ENCODE measurements around the gene TDRD15.
"Not testable (repeated sequence)": the region's sequence is repeated elsewhere in the genome, so short reads cannot be mapped to it uniquely, and the experiment has no call there.

Gene TDRD15

DNA sequence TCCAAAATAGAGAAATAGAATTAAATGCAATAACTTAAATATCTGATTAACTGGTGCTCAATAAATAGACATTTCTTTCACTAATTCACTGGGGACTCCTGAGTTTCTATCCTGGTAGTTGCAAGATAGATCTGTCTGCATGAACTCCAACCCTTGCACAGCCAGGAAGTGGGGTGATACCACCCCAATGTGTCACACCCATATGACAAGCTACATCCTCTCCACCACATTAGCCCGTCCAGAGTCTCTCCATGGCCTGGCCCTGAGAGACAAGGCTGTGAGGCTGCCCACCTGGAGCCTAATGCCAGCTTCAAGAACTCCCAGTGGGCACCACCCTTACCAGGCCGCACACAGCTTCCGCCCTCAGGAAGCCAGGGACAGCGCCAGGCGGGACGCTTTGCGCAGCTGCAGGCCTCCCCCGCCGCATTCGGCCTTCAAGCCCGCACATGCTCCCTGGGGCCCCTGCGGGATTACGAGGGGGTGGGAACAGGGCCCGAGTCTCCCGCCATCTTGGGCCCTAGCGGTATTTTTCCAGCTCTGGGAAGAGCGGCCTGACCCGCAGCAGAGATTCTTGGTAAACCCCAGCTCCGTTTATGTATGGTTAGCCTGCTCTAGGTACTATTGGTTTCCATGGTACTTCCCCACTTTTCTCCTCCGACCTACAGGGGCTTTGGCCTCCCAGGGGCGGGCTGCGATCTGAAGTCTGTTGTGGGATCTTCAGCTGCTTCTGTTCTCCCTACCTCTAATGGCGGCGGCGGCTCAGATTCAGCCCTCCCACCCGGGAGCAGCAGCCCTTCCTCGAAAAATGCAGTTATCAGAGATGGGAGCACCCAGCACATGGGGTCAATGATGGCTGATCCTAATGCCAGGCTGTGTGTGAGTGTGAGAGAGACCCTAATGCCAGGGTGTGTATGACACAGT lies at the start of gene TDRD15:
TSS of gene TDRD15 (plus strand) at position 496 of the 921 bp plus-strand sequence. CDS start 13,500 bp downstream, outside the sequence.
- DNase-seq: no peak

DNA sequence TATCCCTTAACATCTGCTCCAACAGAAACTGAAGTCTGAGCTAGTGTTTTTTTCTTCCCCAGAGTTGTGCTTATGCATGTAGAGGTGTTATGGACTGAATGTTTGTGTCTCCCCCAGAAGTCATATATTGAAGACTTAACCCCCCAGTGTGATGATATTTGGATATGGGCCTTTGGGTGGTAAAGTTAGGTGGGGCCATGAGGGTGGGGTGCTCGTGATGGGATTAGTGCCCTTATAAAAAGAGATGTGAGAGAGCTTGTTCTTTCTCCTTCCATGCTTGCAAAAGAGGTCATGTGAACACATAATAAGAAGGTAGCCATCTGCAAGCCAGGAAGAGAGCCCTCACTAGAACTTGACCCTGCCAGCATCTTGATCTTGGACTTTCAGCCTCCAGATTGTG lies 45.5 kb upstream of the TDRD15 start:
- no peak for DNase-seq

DNA sequence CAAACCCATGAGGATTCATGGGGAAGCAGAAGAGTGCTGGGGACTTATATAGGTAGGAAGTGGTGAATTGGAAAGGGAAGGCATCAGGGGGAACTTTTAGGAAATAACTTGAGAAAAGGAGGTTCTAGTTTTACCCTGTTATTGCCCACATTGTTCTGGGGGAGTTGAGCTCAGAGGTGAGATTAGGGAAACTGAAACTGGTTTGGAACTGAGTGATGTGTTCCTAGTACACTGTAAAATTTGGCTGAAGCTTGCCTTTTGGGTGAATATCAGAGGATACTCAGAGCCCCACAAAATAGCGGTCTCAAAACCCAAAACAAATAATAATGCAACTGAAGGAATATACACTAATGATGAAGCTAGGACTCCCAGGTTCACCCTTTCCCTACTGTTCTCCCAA lies 40.3 kb upstream of the TDRD15 start:
- DNase-seq: no peak

DNA sequence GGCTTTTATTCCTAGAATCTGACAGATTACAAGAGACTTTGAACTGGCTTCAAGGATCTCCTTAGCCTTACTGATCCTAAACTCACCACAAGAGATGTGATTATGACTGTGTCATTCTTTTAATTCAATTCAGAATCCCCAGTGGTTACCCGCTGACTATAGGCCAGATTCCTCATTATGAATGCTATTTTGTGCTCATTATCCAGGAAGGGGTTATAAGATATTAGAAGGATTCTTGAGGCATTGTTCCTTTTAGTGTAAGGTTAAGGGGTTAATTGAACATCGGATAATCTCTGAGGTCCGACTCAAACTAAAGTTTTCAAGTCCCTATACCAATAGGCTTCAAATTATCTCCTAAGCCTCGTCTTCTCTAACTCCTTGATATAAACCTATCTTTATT lies 39.4 kb upstream of the TDRD15 start:
- DNase-seq: no peak

DNA sequence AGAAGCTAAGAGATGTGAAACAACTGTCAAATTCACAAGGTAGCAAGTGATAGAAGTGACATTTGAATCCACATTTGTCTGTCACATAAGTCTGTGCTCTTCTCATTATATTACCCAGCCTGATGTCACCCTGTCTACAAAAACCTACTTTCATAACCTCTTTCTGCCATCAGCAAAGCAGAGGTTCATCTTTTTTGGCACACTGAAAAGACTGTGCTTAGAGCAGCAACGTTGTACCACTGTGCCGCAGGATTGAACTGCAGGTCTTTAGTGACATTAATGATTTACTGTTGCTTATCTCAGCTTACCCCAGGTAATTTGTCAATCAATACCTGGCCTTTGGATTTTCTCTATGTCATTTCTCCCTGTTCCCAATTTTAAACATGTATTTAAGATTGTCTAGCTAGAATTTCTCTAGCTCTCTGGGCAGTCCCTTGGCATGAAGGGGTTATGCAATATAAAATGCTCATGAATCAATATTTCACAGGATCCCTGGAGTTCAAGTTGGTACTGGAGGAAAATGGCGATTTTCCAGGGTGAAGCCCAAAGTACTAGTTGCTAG lies 31.4 kb upstream of the TDRD15 start:
- no peak for DNase-seq

DNA sequence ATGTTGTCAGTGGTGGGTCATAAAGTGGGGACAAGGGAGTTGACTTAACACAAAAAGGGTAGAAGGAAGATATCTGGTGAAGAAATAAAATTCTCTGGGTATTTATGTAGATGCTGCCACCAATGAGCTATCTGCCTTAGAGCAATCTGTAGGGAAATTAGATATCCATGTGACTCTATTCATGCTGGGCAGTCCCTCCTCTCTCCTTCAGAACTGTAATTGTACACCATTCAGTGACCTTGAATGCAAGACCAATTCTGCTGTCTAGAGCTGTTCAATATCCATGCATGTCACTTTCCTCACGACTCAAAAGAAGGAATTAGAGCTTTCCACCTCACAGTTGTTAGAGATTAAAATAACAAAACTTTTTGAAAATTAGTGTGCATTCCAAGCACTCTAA lies 28.6 kb upstream of the TDRD15 start:
- DNase-seq: no peak

DNA sequence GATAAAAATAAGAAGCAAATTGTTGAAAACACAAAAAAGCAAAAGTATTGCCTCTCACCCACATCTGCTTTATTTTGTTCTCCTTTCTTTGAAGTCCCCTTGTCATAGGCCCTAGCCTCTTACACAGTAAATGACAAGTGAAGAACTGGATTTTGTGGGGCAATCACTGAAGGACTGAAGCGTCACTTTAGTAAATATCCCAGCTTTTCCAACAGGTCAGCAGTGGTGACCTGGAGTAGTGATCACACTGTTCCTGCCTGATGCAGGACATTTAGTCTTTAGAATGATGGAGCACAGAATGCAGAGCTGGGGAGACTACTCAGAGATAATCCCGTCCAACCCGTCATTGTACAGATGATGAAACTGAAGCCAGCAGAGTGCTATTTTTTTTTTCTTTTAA lies 28.1 kb upstream of the TDRD15 start:
- DNase-seq: no peak

DNA sequence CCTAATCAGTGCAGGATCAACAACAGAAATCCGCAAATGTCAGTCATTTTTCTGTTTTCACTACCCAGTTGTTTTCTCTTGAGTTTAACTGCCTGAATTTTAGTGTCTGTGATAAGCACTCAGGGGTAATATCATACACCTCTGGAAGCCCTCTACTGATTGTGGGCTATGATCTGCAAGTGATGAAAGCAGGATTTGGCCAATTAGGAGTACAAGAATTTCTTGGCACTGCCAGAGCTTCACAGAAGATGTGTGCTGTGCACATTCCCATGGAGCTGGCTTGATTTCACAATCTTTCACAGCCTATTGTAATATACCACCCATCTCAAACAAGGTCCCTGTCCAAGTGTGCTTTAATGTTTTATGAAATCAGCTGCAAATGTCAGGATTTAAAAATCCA lies 27.3 kb upstream of the TDRD15 start:
- DNase-seq: no peak

DNA sequence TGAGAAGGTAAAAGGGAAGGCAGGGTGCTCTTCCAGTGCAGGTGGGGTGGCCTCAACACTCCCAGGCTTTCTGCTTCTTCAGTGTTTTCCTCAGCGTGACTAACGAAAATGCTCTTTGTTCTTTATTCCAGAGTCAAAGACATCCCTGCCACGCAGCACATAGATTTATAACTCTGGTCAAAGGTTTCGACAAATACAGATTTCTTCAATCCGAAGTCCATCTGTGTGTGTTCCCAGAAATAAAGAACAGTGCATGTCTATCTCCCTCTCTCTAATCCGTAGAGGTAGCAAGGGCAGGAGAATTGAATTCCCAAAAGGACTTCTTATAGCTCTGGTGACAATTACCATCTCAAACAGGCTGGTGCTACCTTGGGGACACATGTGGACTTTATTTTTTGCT lies 26.4 kb upstream of the TDRD15 start:
- DNase-seq: no peak

DNA sequence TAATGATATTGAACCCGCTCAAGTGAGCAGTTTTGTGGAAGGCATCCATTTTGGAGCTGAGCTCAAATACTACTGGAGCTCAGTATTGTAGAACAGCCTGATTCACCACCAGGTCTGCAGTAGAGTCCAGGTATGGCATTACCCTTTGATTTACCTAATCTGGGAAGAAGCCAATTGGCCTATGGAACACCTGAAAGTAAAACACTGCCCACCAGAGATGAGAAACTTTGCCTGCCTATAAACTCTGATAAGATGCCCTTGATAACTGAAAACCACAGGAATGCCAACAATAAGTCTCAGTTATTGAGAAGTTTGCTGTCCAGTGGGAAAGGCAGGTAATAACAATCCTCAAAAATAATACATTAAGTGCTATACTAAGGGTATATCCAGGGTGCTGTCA lies 25.5 kb upstream of the TDRD15 start:
- DNase-seq: no peak

DNA sequence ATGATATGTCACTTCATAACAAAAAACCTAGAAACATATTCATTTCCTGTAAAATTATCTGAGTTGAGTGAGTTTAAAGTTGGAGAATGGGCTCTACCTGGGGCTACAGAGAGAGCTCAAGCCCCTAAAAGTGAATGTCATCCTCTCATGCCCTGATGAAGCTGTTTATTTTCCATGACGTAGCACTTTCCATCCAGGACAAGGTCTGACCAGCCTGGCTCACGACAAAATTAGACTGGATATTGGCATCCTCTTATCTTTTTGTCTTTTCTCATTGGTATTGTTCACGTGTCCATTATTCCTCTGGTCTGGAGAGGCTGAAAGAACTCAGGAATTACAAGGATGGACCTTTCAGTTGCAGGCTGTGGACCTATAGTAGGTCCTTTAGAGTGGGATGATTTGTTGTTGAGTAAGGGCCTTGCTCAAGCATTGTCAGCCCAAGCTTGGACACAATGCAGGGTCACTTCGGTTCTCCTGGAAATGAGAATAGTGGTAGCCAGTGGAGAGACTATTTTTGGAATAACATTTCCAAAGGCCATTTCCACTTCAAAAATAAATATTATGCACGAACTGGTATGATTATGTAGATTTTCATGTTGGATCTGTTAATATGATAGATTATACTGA lies 24.4 kb upstream of the TDRD15 start:
- DNase-seq: no peak

DNA sequence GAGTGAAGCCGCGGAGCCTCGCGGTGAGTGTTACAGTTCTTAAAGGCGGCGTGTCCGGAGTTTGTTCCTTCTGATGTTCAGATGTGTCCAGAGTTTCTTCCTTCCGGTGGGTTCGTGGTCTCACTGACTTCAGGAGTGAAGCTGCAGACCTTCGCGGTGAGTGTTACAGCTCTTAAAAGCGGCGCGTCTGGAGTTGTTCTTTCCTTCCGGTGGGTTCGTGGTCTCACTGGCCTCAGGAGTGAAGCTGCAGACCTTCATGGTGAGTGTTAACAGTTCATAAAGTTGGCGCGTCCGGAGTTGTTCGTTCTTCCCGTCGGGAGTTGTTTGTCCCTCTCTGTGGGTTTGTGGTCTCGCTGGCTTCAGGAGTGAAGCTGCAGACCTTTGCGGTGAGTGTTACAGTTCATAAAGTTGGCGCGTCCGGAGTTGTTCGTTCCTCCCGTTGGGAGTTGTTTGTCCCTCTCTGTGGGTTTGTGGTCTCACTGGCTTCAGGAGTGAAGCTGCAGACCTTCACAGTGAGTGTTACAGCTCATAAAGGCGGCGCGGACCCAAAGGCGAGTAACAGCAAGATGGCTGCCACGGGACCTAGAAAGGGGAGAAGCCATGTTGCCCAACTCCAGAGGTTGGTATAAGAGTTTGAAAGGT lies 22.1 kb upstream of the TDRD15 start:
- DNase-seq: not testable (repeated sequence)

DNA sequence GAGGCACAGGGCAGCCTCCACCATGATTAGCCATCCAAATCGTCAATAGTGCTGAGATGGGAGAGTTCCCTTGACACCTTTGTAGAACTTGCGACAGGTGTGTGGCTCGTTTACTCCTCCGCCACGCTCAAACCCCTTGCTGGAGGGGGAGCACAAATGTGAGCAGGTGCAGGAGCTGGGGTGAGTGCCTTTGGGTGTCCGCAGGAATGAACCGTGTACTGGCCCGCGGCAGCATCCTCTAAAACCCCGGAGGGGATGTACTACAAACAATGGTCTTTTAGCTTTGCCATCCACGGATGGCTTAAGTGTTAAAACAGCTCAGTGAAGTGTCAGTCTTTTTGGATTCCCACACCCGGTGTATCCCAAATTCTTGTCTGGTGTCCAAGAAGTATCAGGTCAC lies 21.4 kb upstream of the TDRD15 start:
- no peak for DNase-seq

DNA sequence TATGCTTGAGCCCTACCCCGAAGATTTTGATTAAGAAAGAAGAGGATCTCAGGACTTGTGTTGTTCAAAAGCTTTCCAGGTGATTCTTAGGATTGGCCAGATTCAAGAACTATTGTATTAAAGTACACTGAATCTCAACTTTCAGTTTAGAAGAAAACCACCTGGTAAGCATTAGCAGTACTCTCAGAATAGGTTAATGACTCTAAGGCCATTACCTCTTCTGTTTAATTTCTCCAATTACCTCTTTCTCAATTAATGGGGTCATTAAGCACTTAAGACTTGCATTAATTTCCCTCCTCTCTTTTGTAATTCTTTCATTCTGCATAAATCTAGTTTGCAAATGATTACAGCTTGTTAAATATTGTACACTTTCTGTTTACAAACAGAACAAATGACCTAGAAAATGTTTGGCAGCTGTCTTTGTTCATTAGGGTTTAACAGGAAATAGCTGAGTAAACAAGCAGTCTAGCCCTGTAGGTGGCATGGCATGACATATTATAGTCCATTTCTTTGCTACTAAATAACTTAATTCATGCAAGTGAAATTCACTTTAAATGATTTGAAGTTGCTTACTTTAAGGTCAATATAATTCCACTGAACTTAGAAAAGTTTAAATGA lies 20.4 kb upstream of the TDRD15 start:
- no peak for DNase-seq

DNA sequence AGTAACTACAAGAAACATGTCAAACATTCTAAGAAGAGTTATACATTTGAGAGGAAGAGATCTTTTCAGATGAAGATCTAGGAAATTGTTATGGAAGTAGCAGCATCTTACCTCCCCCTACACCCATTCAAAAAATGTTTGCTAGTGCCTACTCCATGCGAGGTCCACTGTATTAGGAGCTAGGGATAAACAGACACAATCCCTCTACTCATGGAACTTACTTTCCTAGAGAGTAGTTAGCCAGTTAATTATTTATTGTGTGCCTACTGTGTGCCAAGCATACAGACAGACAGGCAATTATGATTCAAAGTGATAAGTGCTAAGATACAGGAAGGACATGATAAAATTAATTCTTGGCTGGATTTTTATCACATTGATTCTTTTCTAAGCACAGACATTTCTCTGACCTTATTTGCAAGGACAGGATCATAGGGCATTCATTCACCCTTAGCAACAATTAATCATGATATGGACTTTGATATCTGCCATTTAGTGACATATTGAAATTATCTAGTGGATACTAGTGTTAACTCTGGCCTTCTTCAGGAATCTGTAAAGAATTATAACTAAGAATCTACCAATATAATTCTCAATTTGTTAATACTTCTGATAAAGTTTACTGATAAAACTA lies 19.6 kb upstream of the TDRD15 start:
- no peak for DNase-seq

DNA sequence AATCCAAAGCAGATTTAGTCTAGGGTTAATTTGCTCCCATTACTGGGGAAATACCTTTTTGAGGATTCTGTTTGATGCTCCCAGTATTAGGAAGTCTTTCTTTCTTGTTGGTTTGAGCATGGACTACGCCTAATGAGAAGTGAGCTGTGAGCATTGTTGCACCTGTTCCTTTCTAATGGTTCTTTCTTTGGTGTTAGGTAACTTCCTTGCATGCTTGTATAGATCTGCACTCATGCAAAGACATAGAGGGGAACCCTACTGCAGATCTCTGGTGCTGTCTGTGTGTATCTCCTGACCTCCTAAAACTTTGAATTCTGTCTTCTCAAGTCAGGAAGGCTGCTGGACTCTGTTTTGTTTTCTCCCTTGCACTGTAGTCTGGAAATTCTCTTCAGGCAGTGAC lies 12.8 kb upstream of the TDRD15 start:
- DNase-seq: no peak

DNA sequence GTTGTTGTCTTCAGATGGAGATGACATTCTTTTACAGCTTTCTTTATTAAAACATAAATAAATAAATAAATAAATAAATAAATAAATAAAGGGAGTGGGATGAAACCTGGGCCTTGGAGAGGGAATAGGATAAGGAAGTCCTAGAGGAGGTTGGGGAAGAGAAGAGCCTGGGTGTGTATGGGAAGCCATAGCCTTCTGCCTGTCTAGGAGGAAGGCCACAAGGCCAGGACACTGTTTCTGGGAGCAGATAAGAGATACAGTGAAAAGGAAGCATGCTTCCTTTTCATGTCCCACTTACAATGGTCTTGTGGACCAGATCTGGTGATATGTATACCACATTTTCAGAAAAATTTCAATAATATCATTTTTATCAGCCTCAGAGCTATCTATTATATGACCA lies 6.1 kb upstream of the TDRD15 start:
- DNase-seq: no peak

DNA sequence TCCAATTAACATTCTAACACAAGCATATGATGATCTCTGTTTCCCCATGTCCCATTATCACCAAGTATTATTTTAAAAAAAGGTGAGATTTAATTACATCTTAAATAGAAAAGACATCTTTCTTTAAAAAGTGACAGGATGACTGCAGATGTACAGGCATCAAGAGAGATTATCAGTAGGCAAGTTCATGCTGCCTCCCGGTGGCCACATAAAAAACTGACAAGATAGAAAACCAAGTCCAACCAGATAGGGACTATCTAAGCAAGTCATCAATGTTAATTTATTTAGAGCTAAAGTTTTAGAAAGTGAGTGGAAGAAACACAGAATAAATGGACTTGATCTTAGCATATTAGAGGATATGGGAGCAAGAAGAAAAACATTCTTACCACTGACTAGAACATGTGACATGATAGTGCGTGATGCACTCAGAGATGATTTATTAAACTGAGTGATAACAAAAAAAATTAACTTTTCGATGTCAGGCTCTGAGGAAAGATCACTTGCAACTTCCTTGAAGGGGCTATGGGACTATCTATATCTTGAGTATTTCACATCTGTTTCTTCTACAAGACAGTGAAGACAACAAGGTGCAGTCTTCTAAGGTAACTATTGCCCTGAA lies 5.4 kb upstream of the TDRD15 start:
- DNase-seq: no peak

DNA sequence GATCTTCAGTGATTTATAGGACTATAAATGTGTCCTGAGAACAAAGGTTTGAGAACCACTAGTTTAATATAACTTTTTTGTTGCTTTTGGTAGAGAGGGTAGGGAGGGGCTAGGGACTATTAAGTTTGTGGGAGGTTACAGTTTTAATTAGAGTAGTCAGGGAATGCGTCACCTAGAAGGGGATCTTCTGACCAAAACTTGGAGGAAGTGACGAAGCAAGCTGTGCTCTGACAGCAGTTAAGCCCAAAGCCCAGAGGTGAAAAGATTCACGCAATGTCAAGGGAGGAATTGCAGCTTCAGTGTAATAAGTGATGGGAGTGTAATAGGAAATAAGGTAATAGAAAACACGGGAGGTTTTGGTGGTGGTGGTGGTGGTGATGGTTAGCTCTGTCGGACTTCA lies 8.1 kb downstream of the TDRD15 start:
- no peak for DNase-seq

DNA sequence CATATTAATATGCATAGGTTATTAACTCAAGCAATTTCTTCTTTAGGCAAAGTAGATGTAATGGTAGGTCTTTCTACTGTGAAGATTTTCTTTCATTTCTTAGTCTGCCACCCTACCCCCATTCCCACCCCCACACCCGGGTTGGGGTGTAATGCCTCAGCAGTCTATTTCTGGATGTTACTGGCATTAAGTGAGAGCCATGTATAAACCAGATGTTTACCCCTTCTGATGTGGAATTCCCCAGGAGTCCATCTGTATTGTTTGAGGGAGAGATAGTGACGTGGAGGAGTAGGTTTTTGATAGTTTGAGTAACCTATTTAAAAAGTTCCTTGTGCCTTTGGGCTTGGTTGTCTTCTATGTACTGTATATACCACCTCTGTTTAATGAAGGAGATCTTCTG lies 11.8 kb downstream of the TDRD15 start:
- no peak for DNase-seq

DNA sequence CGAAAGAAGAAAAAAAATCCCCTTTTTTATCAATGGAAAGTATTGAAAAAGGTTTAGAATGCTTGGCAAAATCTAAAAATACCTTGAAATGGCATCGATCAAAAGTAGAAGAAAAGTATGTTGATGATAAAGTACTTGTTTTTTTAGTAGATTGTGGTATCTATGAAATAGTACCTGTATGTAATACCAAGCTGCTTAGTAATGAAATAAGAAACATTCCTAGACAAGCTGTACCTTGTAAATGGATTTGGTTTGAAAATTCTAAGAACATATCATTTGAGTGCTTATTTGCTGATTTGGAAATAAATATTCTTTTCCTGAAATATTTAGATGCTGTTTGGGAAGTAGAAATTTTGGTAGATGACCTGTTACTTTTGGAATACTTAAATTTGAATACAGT lies 18.4 kb downstream of the TDRD15 start:
- DNase-seq: no peak

DNA sequence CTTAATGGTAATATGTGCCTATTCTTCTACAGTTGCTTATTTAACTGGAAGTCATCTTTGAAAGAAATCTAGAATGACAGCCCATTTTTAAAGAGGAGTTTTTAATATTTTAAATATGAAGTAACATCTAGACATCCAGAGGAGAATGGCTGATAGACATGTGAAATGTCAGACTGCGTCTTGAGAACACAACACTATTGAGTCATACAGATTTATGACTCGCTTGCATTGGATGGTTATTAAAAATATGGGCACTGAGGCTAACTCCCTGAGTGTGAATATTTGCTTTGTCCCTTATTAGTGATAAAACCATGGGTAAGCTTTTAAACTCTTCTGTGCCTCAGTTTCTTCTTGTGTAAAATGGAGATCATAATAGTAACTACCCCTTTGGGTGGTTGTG lies 22.9 kb downstream of the TDRD15 start:
- DNase-seq: no peak
